IMR-90 (cell line): ENCODE results near the gene AADACL4.

ENCODE experiments used
- BHLHE40 ChIP-seq: fragments of 150-350 bp; IDR thresholded peaks from 2 replicates; pipeline ENCODE4 v1.6.1; 2016; ENCODE audit warnings: mild to moderate bottlenecking, low read depth, low read length
- CTCF ChIP-seq: conservative IDR thresholded peaks from 2 replicates; pipeline ENCODE4 v1.5.1; 2012; ENCODE audit warnings: mild to moderate bottlenecking, low read depth, low read length, improper control_type of control experiment
- MAFK ChIP-seq: IDR thresholded peaks from 2 replicates; pipeline ENCODE4 v1.6.1; 2012; ENCODE audit warnings: low read depth, low read length, improper control_type of control experiment
- RFX5 ChIP-seq: IDR thresholded peaks from 2 replicates; pipeline ENCODE4 v1.8.0; 2012; ENCODE audit warnings: low read depth, mild to moderate bottlenecking, low read length, moderate library complexity

GRCh38 chr1:12629985-12630760, 13.7 kb upstream of the AADACL4 start:
- TF ChIP-seq CTCF (no peak), RFX5 (no peak), BHLHE40 (no peak), MAFK (no peak)
